GM19455 (cell line): Measurements from ENCODE around the gene SMAD6.

Experiments
- ATAC-seq: cut with Tn5 transposase; IDR thresholded peaks from one replicate; pipeline ENCODE4 v1.9.1; 2021; ENCODE audit not compliant: unreplicated experiment

SMAD6 gene

GRCh38 chr15:66702787-66703539 lies 927 bp downstream of the SMAD6 start:
- ATAC-seq = no peak

- ATAC-seq = no peak
These were observed 1.5 kb downstream of the SMAD6 start for GRCh38 chr15:66703540-66703941.

- ATAC-seq = no peak
These were observed 2.2 kb downstream of the SMAD6 start for GRCh38 chr15:66704019-66704802.

- no peak for ATAC-seq
These were observed 2.7 kb downstream of the SMAD6 start for GRCh38 chr15:66704803-66705153.

- ATAC-seq = no peak
These were observed 3.5 kb downstream of the SMAD6 start for GRCh38 chr15:66705277-66706146.

- no peak for ATAC-seq
These were observed 4.2 kb downstream of the SMAD6 start for GRCh38 chr15:66706225-66706732.

- no peak for ATAC-seq
These were observed 4.8 kb downstream of the SMAD6 start for GRCh38 chr15:66706840-66707239.

- no peak for ATAC-seq
These were observed 5.5 kb downstream of the SMAD6 start for GRCh38 chr15:66707310-66708082.

- no peak for ATAC-seq
These were observed 6.4 kb downstream of the SMAD6 start for GRCh38 chr15:66708389-66708788.

GRCh38 chr15:66709884-66710283 lies 7.8 kb downstream of the SMAD6 start:
- ATAC-seq = no peak

- no peak for ATAC-seq
These were observed 9.2 kb downstream of the SMAD6 start for GRCh38 chr15:66711260-66711659.

GRCh38 chr15:66711862-66712261 lies 9.8 kb downstream of the SMAD6 start:
- ATAC-seq = no peak

- ATAC-seq = no peak
These were observed 11.9 kb downstream of the SMAD6 start for GRCh38 chr15:66713843-66714508.

GRCh38 chr15:66714543-66714981 lies 12.5 kb downstream of the SMAD6 start:
- no peak for ATAC-seq

GRCh38 chr15:66715181-66715624 lies 13.2 kb downstream of the SMAD6 start:
- no peak for ATAC-seq

GRCh38 chr15:66715720-66716655 lies 14.0 kb downstream of the SMAD6 start:
- ATAC-seq = no peak

GRCh38 chr15:66716656-66717020 lies 14.6 kb downstream of the SMAD6 start:
- ATAC-seq = no peak

- ATAC-seq = no peak
These were observed 16.4 kb downstream of the SMAD6 start for GRCh38 chr15:66718220-66718988.
